HepG2 (cell line): ENCODE results near the gene FAM131C.

Experiments
- CHD2 ChIP-seq: IDR thresholded peaks from 2 replicates; pipeline ENCODE4 v1.6.1; 2011; ENCODE audit warnings: low read depth, low read length, improper control_type of control experiment
- HCFC1 ChIP-seq: fragments of 150-350 bp; IDR thresholded peaks from 2 replicates; pipeline ENCODE4 v1.6.1; 2014; ENCODE audit warnings: low read depth, low read length
- POLR2AphosphoS5 ChIP-seq: IDR thresholded peaks from 2 replicates; pipeline ENCODE4 v1.6.1; 2012; ENCODE audit warnings: low read depth, low read length
- SMARCE1 ChIP-seq: fragments of 450-650 bp; IDR thresholded peaks from 2 replicates; pipeline ENCODE4 v1.6.1; 2017; ENCODE audit warnings: borderline replicate concordance
- ZNF558 ChIP-seq: sonication (generic); formaldehyde crosslinking; IDR thresholded peaks from 2 replicates; pipeline ENCODE4 v1.9.0; 2022; ENCODE audit warnings: mild to moderate bottlenecking, missing genetic modification reagents, borderline replicate concordance
- TF ChIP-seq, protein P1 (sequence below): sonication (generic); formaldehyde crosslinking; IDR thresholded peaks from 2 replicates; pipeline ENCODE4 v1.5.0; 2020; ENCODE audit warnings: mild to moderate bottlenecking, missing genetic modification reagents, moderate library complexity

DNA sequence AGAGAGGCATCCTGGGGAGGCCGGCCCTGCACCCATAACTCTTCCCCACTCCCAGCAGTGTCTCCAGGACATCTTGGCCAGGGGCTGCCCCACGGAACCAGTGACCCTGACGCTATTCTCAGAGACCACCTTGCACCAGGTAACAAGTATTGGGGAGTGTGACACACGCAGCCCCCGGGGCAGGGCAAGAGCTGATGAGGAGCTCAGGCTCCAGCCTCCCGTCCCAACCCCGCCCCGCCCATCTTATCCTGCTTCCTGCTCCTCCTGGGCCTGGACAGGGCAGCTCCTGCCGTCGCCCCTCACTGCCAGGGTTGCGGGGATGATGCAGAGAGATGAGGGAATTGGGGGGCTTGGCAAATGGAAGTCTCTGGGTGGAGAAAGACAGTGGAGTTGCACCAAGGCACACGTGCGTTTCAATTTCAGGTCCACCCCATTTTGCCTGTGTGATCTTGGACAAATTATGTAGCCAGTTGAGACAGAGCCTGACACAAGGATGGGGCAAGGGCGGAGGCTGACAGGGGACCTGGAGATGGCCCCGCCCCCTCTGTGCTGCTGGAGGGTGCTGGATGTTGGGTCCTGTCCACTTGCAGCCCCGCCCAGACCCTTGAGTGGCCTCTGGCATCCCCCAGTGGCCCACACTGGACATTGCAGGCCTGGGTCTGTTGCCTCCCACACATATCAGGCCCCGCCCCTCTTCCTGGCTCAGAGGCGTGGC, 40.9 kb downstream of the FAM131C start:
- TF ChIP-seq POLR2AphosphoS5 (no peak), SMARCE1 (no peak), HCFC1 (no peak), CHD2 (no peak), ZNF558 (CRISPR knock-in tag) (no peak)
- TF ChIP-seq, protein P1, sequence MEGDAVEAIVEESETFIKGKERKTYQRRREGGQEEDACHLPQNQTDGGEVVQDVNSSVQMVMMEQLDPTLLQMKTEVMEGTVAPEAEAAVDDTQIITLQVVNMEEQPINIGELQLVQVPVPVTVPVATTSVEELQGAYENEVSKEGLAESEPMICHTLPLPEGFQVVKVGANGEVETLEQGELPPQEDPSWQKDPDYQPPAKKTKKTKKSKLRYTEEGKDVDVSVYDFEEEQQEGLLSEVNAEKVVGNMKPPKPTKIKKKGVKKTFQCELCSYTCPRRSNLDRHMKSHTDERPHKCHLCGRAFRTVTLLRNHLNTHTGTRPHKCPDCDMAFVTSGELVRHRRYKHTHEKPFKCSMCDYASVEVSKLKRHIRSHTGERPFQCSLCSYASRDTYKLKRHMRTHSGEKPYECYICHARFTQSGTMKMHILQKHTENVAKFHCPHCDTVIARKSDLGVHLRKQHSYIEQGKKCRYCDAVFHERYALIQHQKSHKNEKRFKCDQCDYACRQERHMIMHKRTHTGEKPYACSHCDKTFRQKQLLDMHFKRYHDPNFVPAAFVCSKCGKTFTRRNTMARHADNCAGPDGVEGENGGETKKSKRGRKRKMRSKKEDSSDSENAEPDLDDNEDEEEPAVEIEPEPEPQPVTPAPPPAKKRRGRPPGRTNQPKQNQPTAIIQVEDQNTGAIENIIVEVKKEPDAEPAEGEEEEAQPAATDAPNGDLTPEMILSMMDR (CRISPR knock-in tag), result peak; percentile 98
